Right renal pelvis (tissue), 4 donors: Measurements from ENCODE around the gene FDX1. TPM values are rescaled to one million over a fixed set of nuclear protein-coding genes. Genes with fewer than 3 reads are reported as not detected.

Experiments used
- DNase-seq, 4 donors: peaks; one replicate each; pipeline ENCODE4 v3.0.0-alpha.2; 2013; ENCODE audit warnings: low read depth in 4 of 4, low spot score in 3 of 4, missing footprints in 1 of 4
- polyA plus RNA-seq, 4 donors: library from polyadenylated mRNA; unstranded; fragments of 120-200 nt; gene quantifications; one replicate each; pipeline ENCODE4 v1.2.1, GENCODE V29; 2013; ENCODE audit not compliant: insufficient read length in 4 of 4

Gene FDX1
- polyA plus RNA-seq, 4 donors = 23.3 to 23.9 (median 23.6) TPM

DNA sequence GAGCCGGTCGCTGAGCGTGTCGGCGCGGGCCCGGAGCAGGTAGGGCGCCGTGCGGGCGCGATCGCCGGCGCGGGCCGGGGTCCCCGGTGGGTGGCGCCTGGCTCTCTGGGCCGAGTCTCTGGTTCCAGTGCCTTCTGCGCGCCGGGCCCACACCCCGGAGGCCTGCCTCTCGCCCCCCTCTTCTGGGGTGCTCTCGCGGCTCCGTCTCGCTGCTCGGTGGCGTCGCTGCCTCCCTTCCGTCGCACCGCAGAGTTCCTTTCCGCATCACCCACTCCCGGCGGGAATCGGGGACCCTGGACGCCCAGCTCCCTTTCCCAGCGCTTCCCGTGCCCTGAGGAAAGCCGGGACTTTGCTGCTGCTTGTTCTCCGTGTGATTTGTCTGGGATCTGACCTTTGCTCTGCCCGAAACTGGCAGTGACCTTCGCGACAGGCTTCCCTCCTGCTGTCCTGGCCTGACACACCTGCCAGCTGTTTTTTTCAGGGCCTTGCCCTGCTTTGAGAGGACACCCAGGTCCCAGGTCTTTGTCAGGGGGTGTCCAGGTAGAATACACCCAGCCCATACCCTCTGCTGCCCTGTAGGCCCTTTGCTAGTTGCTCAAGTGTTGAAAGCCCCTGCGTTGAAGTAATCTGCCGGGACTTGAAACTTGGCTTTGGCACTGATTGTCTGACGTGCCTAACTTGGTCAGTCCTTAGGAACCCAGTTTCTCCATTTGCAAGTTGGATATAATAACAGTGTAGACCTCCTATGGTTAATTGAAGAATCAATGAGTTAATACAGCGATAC, 711 bp downstream of the FDX1 start:
- peak in 2 of 4 donors; percentile 20 to 26 for DNase-seq

GRCh38 chr11:110431051-110431672, 1.4 kb downstream of the FDX1 start:
- peak in 2 of 4 donors; percentile 7 to 10 for DNase-seq

DNA sequence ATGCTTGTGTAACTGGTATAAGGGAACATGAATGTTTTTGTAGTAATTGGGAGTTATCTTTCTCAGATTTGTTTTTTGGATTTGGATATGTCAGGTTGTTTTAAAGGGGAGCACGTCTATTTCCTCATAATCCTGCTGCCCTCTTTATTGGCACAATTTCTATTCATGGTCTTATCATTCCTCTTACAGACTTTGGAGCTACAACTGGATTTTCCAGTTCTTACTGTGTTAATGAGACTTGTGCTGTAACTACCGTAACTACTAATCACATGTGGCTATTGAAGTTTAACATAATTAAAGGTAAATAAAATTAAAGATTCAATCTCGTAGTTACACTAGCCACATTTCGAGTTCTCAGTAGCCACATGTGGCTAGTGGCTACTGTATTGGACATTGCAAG, 1.9 kb downstream of the FDX1 start:
- no peak for DNase-seq

DNA sequence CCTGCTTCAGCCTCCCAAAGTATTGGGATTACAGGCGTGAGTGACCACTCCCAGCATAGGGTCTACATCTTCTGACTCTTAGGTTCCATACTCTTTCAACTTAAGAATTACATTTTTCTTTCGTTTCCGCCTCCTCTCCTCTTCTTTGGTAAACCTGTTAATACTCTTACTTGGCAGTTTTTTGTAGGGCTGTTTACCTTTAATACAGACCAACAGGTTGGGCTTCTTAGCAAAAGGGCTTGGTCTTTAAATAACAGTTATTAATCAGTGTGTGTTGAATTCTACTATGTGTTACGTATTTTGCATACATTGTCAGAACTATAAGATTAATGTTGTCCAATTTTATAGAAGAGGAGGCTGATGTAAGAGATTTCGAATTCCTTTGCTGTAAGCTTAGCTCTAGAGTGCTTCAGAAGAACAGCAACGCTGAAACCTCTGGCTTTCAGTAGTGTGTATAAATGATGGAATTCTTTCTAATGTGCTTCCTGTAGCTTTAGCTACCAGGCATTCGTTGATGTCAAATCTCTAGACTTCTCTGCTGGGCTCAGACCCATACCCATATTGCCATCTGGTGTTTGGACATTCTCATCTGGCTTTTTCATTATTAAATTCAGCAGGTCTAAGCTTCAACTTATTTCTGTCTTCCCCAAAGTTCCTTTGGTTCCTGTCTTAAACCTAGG, 3.1 kb downstream of the FDX1 start:
- DNase-seq = no peak

GRCh38 chr11:110433393-110434333, 3.9 kb downstream of the FDX1 start:
- DNase-seq = peak in 2 of 4 donors; percentile 16 to 19

GRCh38 chr11:110434952-110435779, 5.4 kb downstream of the FDX1 start:
- DNase-seq = no peak

DNA sequence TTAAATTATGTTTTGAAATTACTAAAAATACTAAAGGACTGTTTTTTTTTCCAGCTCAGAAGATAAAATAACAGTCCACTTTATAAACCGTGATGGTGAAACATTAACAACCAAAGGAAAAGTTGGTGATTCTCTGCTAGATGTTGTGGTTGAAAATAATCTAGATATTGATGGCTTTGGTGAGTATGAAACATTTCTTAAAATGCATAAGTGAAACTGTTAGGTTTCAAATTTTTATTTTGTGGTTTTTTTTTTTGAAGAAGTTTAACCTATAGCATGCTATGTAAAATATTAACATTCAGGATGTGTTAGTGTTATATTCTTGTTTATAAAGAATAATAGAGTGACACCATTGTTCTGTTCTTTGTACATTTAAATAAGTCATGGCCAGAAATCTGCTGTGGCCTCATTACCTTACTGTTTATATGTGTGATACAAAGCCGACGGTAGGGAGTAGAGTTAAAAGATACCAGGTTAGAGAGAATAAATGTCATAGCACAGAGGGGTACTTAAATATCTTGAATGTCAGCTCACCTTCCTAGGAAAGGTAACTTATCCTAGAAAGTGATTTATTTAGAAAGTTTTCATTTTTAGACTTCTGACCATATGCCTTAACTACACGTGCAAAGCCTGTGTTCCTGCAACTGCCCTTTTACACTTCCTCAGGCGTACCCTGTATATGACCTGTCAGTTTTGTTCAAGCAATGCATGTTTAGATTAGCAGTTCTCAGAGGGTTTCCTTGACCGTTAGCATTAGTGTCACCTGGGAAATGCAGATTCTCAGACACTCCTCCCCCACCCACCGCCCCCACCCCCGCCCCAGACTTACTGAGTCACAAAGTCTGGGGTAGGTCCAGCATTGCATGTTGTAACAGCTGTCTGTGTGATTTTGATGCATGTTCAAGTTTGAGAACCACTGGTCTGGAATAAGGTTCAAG, 6.3 kb downstream of the FDX1 start:
- no peak for DNase-seq

- DNase-seq = no peak
Observed at GRCh38 chr11:110438017-110438416, 8.3 kb downstream of the FDX1 start.

DNA sequence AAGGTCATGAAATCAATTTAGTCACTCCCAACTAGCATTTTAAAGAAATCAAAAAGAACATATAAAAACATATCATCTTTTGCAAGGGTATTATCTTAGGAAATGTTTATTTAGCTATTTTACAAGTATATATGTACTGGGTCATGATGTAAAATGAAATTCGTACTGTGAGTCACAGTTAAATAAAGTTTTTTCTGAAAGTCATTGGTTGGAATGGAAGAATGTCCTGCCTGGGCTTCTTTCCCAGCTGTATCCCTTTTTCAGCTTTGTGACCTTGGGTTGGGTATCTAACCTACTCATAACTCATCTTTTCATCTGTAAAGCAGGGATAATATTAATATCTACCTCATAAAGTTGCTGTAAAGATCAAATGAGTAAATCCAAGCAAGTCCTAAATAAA, 15.7 kb downstream of the FDX1 start:
- DNase-seq = no peak

- DNase-seq = no peak
Observed at GRCh38 chr11:110446061-110446460, 16.3 kb downstream of the FDX1 start.

DNA sequence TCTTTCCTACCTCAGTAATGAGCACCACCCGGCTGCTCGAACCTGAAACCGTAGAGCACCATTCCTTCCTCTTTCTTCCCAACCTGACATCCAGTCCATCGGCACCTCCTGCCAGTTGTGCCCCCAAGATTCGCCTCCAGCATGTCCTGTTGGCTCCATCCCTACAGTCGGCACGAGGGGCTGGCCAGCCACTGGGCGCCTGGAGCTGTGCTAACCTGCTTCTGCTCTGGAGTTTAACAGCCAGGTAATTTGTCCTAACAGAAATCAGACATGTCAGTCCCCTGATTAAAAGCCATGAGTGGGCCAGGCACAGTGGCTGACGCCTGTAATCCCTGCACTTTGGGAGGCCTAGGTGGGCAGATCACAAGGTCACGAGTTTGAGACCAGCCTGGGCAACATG, 16.8 kb downstream of the FDX1 start:
- DNase-seq = no peak

GRCh38 chr11:110447343-110447742, 17.6 kb downstream of the FDX1 start:
- no peak for DNase-seq

DNA sequence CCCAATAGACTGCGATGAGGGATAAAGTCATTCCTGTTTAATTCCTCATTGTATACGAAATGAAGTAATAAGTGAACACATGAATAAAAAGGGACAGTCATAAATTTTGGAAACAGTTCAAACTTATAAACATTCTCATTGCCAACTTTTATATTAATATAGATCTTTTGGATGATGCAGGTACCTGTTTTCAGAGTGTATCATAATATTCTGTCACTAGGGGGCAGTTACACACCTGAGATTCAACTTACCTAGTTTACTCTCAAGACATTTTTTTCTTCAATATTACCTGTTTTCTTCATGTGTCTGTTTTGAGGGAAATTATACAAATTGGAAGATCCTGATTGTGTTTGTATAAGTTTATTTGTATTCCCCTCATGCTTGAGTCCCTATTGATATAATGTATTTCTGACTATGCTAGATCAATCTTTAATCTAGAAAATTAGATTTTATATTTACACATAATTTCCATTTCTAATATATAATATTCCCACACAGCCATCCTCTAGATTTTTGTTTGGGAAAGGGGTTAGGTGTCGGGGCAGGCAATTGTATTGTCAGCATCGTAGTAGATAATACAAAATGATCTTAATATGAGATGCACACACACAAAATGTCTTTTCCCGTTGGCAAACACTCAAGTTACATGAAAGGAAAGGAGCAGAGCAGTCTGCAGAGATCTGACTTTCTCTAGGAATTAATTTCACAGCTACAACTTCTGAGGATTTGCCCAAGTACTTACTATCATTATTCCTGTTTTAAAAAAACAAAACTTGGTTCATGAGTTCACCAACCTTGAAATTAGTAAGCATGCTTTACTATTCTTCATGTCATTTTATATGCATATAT, 18.4 kb downstream of the FDX1 start:
- DNase-seq = no peak

- DNase-seq = no peak
Observed at GRCh38 chr11:110450246-110450645, 20.5 kb downstream of the FDX1 start.

DNA sequence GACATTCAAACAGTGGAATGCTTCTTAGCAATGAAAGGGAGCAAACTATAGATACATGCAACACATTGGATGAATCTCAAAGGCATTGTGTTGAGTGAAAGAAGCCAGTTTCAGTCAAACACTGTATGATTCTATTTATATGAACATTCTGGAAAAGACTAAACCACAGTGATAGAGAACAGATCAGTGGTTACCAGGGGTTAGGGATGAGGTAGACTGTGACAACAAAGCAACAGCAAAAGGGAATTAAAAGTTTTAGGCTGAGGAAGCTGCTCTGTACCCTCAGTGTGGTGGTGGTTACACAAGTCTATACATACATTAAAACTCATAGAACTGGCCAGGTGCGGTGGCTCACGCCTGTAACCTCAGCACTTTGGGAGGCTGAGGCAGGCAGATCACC, 23.0 kb downstream of the FDX1 start:
- DNase-seq = no peak

DNA sequence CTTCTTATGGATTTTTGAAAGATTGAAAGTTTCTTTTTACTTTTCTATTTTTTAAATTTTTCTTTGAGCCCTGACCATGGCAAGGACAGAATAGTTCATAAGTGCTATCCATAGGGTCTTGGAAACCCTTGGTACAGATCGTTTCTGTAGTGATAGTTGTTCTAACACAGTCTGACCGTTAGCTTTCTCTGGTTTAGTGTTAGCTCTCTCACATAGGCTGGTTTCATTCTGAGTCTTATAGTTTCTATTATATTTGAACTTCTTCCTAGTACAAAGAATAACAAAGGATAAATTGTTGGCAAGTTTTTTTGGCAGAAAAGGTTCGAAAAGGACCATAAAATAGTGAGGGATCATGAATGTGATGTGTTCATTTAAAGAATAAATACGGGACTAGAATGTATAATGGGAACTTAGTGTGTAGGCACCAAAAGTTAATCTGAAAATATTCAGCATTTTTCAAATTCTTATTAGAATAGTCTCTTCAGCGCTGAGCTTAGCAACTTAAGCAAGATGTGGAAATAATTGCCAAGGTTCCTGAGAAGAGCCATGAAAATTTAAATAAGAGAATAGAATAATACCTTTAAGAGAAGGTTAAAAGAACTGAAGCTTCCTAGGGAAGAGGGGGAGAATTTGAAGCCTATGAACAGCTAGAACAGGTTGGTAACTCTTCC, 24.1 kb downstream of the FDX1 start:
- DNase-seq = no peak

DNA sequence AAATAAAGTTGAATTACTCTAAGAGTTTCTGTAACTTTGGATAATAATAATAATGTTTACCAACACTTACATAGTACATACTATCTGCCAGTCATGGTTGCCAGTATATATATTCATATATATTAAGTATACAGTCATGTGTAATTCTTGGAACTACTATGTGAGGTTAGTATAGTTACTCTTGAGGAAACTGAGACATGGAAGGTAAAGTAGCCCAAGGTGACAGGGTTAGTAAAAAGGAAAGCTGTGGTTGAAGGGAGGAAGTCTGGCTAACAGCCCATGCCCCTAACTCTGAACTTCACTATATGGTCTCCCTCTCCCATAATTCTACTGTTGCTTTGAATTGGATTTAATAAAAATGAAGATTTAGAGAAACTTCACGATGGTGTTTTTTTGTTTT, 24.9 kb downstream of the FDX1 start:
- DNase-seq = no peak
